ENCODE measurements around the gene C12orf50. TPM values are rescaled to one million over a fixed set of nuclear protein-coding genes. Genes with fewer than 3 reads are reported as not detected.
"Not testable (repeated sequence)": the region's sequence is repeated elsewhere in the genome, so short reads cannot be mapped to it uniquely, and the experiment has no call there.

Gene C12orf50
- total RNA-seq, 1 donor from 2014 or later = not detected

GRCh38 chr12:87975879-87976278 is 53.3 kb downstream of the C12orf50 start:
- H3K4me1 ChIP-seq = no peaks in the 10 kb centered on the region
- H3K36me3 ChIP-seq = no peaks in the 10 kb centered on the region
- H3K4me3 ChIP-seq = no peak overlapping the region
- no peaks in the 10 kb centered on the region for H3K27me3 ChIP-seq (ENCODE audit: low read depth)
- H3K27ac ChIP-seq (replicated peaks) = no peak overlapping the region
- DNase-seq = no peak
- H3K9me3 ChIP-seq (replicated peaks) = peaks cover 8% of the 10 kb centered on the region
- no peak for TF ChIP-seq CTCF (IDR thresholded peaks at IDR 0.05; ENCODE audit: borderline replicate concordance)
- intact Hi-C loops (cut with micrococcal nuclease) = no loop called here

GRCh38 chr12:87967871-87968270 is 61.3 kb downstream of the C12orf50 start:
- Histone ChIP-seq H3K4me1 (no peaks in the 10 kb centered on the region), H3K27ac (replicated peaks) (no peak overlapping the region), H3K9me3 (replicated peaks) (peaks cover 13% of the 10 kb centered on the region), H3K27me3 (ENCODE audit: low read depth) (no peaks in the 10 kb centered on the region), H3K4me3 (no peak overlapping the region), H3K36me3 (no peaks in the 10 kb centered on the region)
- DNase-seq = no peak
- TF ChIP-seq CTCF (IDR thresholded peaks at IDR 0.05; ENCODE audit: borderline replicate concordance) = no peak
- intact Hi-C loops (cut with micrococcal nuclease) = no loop called here

- Histone ChIP-seq H3K9me3 (replicated peaks) (peaks cover 8% of the 10 kb centered on the region), H3K27me3 (ENCODE audit: low read depth) (no peaks in the 10 kb centered on the region), H3K4me1 (no peaks in the 10 kb centered on the region), H3K27ac (replicated peaks) (no peak overlapping the region), H3K36me3 (no peaks in the 10 kb centered on the region), H3K4me3 (no peak overlapping the region)
- intact Hi-C loops (cut with micrococcal nuclease) = no loop called here
- no peak for TF ChIP-seq CTCF (IDR thresholded peaks at IDR 0.05; ENCODE audit: borderline replicate concordance)
- no peak for DNase-seq
Measured at GRCh38 chr12:87960566-87960965, 68.6 kb downstream of the C12orf50 start.

GRCh38 chr12:87954028-87954427 is 75.2 kb downstream of the C12orf50 start:
- H3K36me3 ChIP-seq; intact Hi-C loops (cut with micrococcal nuclease); H3K27me3 ChIP-seq (ENCODE audit: low read depth); H3K4me3 ChIP-seq; H3K9me3 ChIP-seq (replicated peaks); H3K27ac ChIP-seq (replicated peaks); H3K4me1 ChIP-seq; DNase-seq: not testable (repeated sequence)

GRCh38 chr12:87953256-87953860 is 75.8 kb downstream of the C12orf50 start:
- no peak for DNase-seq
- Histone ChIP-seq H3K27ac (replicated peaks) (no peak overlapping the region), H3K27me3 (ENCODE audit: low read depth) (no peaks in the 10 kb centered on the region), H3K4me3 (no peak overlapping the region), H3K9me3 (replicated peaks) (no peaks in the 10 kb centered on the region), H3K36me3 (no peaks in the 10 kb centered on the region), H3K4me1 (no peaks in the 10 kb centered on the region)
- intact Hi-C loops (cut with micrococcal nuclease) = no loop called here
- peak; percentile 45 for TF ChIP-seq CTCF (IDR thresholded peaks at IDR 0.05; ENCODE audit: borderline replicate concordance)

- H3K4me1 ChIP-seq = no peaks in the 10 kb centered on the region
- H3K27ac ChIP-seq (replicated peaks) = no peak overlapping the region
- no peak for TF ChIP-seq CTCF (IDR thresholded peaks at IDR 0.05; ENCODE audit: borderline replicate concordance)
- no peak overlapping the region for H3K4me3 ChIP-seq
- intact Hi-C loops (cut with micrococcal nuclease) = no loop called here
- no peaks in the 10 kb centered on the region for H3K9me3 ChIP-seq (replicated peaks)
- DNase-seq = no peak
- no peaks in the 10 kb centered on the region for H3K27me3 ChIP-seq (ENCODE audit: low read depth)
- no peaks in the 10 kb centered on the region for H3K36me3 ChIP-seq
Measured at GRCh38 chr12:87952850-87953249, 76.4 kb downstream of the C12orf50 start.
